Epithelial cell of esophagus (primary cell): Measurements from ENCODE around the gene DOHH.

Experiments used
- DNase-seq: peaks from one replicate; pipeline ENCODE4 v3.0.0; 2010; ENCODE audit warnings: low read depth
- H3K4me3 ChIP-seq: 2 replicates; pipeline ENCODE4 v1.5.1; 2011; ENCODE audit warnings: mild to moderate bottlenecking, low read length, control low read depth
- CTCF ChIP-seq: IDR thresholded peaks from 2 replicates; pipeline ENCODE4 v1.5.1; 2011; ENCODE audit warnings: low read depth, mild to moderate bottlenecking, low read length, control low read depth, inconsistent platforms; ENCODE audit not compliant: insufficient read depth; ENCODE audit errors: missing control alignments

Gene DOHH

DNA sequence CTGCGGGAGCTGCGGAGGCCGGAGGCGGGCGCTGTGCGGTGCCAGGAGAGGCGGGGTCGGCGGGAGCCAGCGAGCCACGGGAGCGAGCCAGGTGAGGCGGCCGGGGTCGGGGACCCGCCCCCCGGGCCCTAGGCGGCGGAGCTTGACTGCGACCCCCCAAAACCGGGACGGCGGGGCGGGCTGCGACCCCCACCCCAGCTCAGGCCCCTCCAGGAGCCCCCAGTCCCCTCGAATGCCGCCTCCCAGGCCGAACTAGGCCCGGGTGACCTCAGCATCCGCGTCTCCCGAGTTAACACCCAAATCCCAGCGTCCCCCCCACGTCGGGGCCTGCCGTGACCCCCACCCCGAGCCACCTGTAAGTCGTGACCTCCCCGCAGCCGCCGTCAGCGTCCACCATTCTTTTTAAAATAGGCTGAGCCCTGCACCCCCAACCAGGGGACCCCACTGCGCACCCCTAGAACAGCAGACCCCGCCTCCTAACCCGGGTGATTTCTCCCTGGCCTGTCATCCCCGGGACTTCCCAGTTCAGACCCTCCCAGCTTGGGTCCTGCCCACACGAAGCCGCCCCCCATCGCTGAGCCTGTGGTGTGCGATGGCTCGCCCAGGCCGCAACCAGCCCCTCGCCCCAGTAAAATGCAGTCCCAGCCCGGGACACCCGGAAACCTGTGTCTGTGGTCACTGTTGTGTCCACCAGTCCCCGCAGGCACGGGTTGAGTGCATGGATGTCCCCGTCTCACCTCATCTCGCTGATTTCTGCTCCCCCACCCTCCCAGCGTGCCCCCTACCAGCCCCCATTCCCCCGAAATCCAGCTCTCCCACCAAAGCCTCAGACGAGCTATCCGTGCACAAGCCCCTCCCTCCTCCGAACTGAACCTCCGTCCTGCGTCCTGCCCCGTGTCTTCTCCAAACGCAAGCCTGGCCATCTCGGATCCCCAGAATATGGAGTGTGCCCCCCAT lies 6.2 kb upstream of the DOHH start:
- peak overlapping the region; percentile 80 for H3K4me3 ChIP-seq
- no peak for DNase-seq
- no peak for TF ChIP-seq CTCF

GRCh38 chr19:3505598-3506383 lies 5.3 kb upstream of the DOHH start, which contains the start of gene FZR1:
FZR1 (plus strand) TSS chr19:3506311; CDS start chr19:3522990, 16,679 bp downstream.
- H3K4me3 ChIP-seq = peak within 1 kb of the TSS; percentile 80
- peak; percentile 99 for DNase-seq
- no peak for TF ChIP-seq CTCF

DNA sequence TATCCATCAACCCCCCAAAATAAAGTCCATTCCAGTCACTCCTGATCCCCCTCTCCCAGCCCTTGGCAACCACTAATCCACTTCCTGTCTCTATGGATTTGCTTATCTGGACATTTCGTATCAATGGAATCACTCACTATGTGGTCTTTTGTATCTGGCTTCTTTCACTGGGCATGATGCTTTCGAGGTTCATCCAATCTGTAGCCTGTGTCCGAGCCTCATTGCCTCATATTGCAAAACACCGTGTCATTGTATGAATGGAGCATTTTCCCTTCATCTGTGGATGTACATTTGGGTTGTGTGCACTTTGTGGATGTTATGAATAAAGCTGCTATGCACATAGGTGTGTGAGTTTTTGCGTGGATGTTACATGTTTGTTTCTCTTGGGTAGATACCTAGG lies 4.3 kb upstream of the DOHH start:
- DNase-seq = no peak
- TF ChIP-seq CTCF = no peak
- no peak overlapping the region for H3K4me3 ChIP-seq

DNA sequence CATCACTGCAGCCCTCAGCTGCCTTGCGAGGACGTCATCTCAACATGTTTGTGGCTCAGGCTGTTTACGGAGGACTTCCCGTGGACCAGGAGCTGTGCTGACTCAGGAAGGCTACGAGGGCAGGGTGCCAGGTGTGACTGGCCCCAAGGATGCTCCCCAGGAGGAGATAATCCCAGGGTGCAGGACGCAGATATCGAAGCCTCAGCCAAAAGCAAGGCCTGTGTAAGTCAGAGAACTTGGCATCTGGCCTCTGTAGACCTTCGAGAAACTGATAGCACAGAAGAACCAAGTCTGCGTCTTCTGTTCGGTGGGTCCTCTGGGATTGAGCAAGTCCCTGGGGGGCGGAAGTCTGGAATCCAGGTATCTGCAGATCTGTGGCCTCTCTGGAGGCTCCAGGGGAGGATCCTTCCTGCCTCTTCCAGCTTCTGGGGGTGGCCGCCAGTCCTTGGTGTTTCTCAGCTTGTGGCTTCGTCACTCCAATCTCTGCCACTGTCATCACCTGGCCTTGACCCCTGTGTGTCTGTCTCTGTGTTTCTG lies 2.6 kb upstream of the DOHH start:
- no peak for TF ChIP-seq CTCF
- DNase-seq = no peak
- no peak overlapping the region for H3K4me3 ChIP-seq

GRCh38 chr19:3501780-3502179 lies 1.3 kb upstream of the DOHH start:
- no peak for DNase-seq
- no peak for TF ChIP-seq CTCF
- H3K4me3 ChIP-seq = no peak overlapping the region

DNA sequence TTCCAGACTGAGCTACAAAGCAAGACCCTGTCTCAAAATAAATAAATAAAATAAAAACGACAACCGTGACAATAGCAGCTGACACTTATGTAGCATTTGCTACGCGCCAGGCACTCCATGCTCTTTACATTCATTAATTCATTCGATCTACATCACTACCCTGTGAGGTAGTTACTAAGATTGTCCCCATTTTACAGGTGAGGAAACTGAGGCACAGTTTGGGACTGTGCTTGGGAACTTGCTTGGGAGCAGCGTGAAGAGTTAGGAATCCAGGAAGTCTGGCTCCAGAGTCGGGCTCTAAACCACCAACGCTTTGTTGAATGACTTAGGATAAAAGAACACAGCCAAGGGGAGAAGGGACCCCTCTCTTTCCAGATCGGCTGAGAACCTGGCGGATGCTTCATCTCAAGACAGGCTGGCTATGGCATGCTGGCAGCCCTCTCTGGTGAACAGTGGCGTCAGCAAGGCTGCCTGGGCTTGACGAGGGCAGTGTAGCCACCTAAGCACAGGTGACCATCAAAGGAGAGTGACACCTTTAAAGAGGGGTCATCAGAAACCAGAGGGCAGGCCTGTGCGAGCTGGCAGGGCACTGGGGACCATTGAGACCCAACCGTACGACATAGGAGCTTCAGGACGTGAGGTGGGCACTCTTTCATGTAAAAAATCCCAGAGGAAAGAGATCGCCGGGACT lies 591 bp downstream of the DOHH start:
- peak overlapping the region; percentile 90 for H3K4me3 ChIP-seq
- TF ChIP-seq CTCF = no peak
- no peak for DNase-seq
